Thyroid gland (tissue), 4 donors: Measurements from ENCODE around the gene OR2B2. TPM values are rescaled to one million over a fixed set of nuclear protein-coding genes. Genes with fewer than 3 reads are reported as not detected.

Source experiments
- DNase-seq, 2 donors: peaks; one replicate each; pipeline ENCODE4 v3.0.0-alpha.2; 2019
- H3K27ac ChIP-seq, 3 donors: fragments of 200-600 bp; sonication (generic); 1 replicate in 2 of 3; 2 replicates in 1 of 3; pipeline ENCODE4 v1.5.1; 2016 to 2019; ENCODE audit warnings: mild to moderate bottlenecking in 1 of 3, moderate library complexity in 1 of 3
- H3K27me3 ChIP-seq: fragments of 200-600 bp; sonication (generic); one replicate; pipeline ENCODE4 v1.5.1; 2019
- H3K36me3 ChIP-seq, 2 donors: fragments of 200-600 bp; sonication (generic); one replicate each; pipeline ENCODE4 v1.5.1; 2016 to 2019
- H3K4me1 ChIP-seq, 2 donors: fragments of 200-600 bp; sonication (generic); one replicate each; pipeline ENCODE4 v1.5.1; 2017 to 2019
- H3K4me3 ChIP-seq, 3 donors: fragments of 200-600 bp; sonication (generic); replicated peaks in 1 of 3; 1 replicate in 2 of 3; 2 replicates in 1 of 3; pipeline ENCODE4 v1.5.1; 2016; ENCODE audit warnings: mild to moderate bottlenecking in 1 of 3
- H3K9me3 ChIP-seq: fragments of 200-600 bp; sonication (generic); one replicate; pipeline ENCODE4 v1.5.1; 2017
- POLR2A ChIP-seq, 2 donors: fragments of 450-650 bp; IDR thresholded peaks; one replicate each; pipeline ENCODE4 v1.6.1; 2017; ENCODE audit warnings: antibody characterized with exemption in 2 of 2, mild to moderate bottlenecking in 2 of 2, moderate library complexity in 1 of 2
- WGBS, 2 donors: methylation state at CpG; one replicate each; pipeline ENCODE4 v1.1.5; 2017; 5-methylcytosine and 5-hydroxymethylcytosine counted together
- intact Hi-C: fragments of 100-400 bp; cut with DNase I; formaldehyde crosslinking; loops from one replicate; pipeline ENCODE4 v1.15.1; 2023
- total RNA-seq, 4 donors: library from RNA; depleted of rRNA; stranded (reverse); fragments of >200 nt; gene quantifications; one replicate each; pipeline ENCODE4 v1.2.3, GENCODE V29; 2016
- TF ChIP-seq, protein P1 (sequence below), 6 experiments: fragments of 200-600 bp in 3 of 6; fragments of 450-650 bp in 3 of 6; sonication (generic) in 3 of 6; IDR thresholded peaks; one replicate each; pipeline ENCODE4 v1.5.1; 2016 to 2019; ENCODE audit warnings: antibody characterized with exemption in 6 of 6, mild to moderate bottlenecking in 2 of 6, inconsistent platforms in 1 of 6, moderate library complexity in 1 of 6

The OR2B2 gene
- total RNA-seq, 4 donors from 2014 or later, result not detected

DNA sequence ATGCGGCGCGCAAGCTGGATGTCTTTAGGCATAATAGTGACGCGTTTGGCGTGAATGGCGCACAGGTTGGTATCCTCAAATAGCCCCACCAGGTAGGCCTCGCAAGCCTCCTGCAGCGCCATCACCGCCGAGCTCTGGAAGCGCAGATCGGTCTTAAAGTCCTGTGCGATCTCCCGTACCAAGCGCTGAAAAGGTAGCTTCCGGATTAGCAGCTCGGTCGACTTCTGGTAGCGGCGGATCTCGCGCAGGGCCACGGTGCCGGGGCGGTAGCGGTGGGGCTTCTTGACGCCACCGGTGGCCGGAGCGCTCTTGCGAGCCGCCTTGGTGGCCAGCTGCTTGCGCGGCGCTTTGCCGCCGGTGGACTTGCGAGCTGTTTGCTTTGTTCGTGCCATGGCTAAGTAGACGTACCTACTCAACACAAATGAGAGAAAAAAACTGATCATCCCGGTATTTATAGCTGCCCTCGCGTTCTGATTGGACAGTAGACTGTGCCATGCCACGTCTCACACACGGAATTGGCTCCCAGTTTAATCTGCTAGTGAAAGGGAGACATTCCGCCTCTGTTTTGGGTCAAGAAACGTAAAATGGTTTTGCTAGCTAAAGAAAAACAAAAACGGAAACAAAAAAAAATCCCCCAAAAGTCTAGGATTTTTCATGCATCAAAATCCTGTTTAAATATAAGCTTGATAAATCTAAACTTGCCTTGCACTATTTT is 40.1 kb downstream of the OR2B2 start:
- Histone ChIP-seq H3K27me3 (peaks cover 7% of the 10 kb centered on the region), H3K27ac (peak overlapping the region; percentile 35 to 58 (median 39))
- TF ChIP-seq, protein P1, sequence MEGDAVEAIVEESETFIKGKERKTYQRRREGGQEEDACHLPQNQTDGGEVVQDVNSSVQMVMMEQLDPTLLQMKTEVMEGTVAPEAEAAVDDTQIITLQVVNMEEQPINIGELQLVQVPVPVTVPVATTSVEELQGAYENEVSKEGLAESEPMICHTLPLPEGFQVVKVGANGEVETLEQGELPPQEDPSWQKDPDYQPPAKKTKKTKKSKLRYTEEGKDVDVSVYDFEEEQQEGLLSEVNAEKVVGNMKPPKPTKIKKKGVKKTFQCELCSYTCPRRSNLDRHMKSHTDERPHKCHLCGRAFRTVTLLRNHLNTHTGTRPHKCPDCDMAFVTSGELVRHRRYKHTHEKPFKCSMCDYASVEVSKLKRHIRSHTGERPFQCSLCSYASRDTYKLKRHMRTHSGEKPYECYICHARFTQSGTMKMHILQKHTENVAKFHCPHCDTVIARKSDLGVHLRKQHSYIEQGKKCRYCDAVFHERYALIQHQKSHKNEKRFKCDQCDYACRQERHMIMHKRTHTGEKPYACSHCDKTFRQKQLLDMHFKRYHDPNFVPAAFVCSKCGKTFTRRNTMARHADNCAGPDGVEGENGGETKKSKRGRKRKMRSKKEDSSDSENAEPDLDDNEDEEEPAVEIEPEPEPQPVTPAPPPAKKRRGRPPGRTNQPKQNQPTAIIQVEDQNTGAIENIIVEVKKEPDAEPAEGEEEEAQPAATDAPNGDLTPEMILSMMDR (IDR thresholded peaks at IDR 0.05), result peak in 2 of 6 experiments; percentile 16 to 18
- peak; percentile 29 to 94 for TF ChIP-seq POLR2A (IDR thresholded peaks at IDR 0.05)

DNA sequence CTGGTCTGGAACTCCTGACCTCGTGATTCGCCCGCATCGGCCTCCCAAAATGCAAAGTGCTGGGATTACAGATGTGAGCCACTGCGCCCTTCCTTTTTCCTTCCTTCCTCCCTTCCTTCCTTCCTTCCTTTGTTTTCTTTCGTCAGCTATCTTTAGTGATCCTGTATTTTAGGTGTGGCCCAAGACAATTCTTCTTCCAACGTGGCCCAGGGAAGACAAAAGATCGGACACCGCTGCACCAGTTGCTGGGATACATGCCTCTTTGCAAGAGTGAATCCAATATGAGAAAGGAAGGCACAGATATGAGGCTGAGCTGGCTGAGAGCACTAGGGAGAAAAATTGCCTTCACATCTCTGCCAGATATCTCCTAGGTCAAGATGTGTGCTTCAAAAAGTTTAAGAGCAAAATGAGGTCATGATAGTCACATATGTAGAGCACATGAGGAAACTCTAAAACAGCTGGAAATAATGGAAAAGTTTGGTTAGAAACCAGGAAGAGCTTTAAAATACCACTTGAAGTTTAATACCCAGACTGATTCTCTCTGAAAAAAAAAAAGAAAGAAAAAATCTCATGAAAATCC is 41.8 kb downstream of the OR2B2 start:
- Histone ChIP-seq H3K27ac (no peak overlapping the region), H3K9me3 (no peaks in the 10 kb centered on the region), H3K4me3 (no peak overlapping the region), H3K36me3 (no peaks in the 10 kb centered on the region), H3K27me3 (peaks cover 11% of the 10 kb centered on the region), H3K4me1 (peaks cover 15 to 24% of the 10 kb centered on the region in 2 donors)
- TF ChIP-seq, protein P1 (IDR thresholded peaks at IDR 0.05), result no peak
- TF ChIP-seq POLR2A (IDR thresholded peaks at IDR 0.05), result no peak
- DNase-seq, result no peak
- intact Hi-C loops, result no loop called here
- 85 to 86% methylated on average over 9 of the region's 9 CpGs for WGBS, 2 donors

More for the DNA sequence above, 40.1 kb downstream of the OR2B2 start:
- Histone ChIP-seq H3K4me3 (peak overlapping the region; percentile 14 to 47 (median 35)), H3K36me3 (no peaks in the 10 kb centered on the region), H3K4me1 (peaks cover 7 to 8% of the 10 kb centered on the region in 2 donors), H3K9me3 (no peaks in the 10 kb centered on the region)
- WGBS, 2 donors, result 2 to 4% methylated on average over 16 to 42 of the region's 49 CpGs
- DNase-seq, result peak; percentile 77 to 79
- intact Hi-C loops, result no loop called here

DNA sequence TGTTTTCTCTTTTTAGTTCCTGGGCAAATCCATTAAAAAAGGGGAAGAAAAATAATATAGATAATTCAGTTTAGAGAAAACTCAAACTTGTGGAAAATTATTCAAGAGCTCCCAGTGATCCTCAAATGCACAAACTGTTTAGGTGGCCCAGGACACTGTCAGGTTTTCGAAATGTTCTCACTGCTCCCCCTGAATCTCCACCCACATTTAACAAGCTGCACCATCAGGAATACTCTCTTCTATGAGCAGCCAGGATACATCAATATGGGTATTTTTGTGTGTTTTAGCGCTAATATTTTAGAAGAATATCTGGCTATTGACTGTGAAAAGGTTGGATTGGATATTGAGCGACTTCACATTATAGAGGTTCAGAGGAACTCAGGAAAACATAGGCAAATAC is 43.9 kb downstream of the OR2B2 start:
- TF ChIP-seq POLR2A (IDR thresholded peaks at IDR 0.05), result no peak
- TF ChIP-seq, protein P1 (IDR thresholded peaks at IDR 0.05), result no peak
- WGBS, 2 donors, result 84 to 95% methylated on average over 3 of the region's 3 CpGs

DNA sequence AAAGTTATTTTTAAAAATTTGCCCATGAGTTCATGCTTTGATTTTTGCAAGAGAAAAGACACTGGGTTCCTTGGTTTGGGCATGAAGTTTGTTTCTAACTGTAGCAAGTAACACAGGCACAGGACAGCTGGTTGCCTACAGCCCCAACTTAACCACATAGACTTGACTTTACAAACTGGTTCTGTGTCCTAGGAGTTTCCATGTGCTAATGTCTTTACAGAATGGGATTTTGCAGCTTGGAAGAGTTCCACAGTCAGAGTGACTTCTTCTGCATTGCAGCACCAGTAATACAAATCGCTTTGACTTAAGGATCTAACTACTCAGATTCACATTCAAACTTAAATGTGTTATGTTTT is 44.3 kb downstream of the OR2B2 start:
- intact Hi-C loops, result no loop called here
- Histone ChIP-seq H3K4me1 (peaks cover 15 to 24% of the 10 kb centered on the region in 2 donors), H3K4me3 (no peak overlapping the region), H3K9me3 (no peaks in the 10 kb centered on the region), H3K27me3 (peaks cover 11% of the 10 kb centered on the region), H3K27ac (no peak overlapping the region), H3K36me3 (no peaks in the 10 kb centered on the region)
- no peak for DNase-seq
- WGBS, 2 donors, result 85 to 92% methylated on average over 1 of the region's 1 CpG
- TF ChIP-seq POLR2A (IDR thresholded peaks at IDR 0.05), result no peak
- TF ChIP-seq, protein P1 (IDR thresholded peaks at IDR 0.05), result no peak

More for the DNA sequence above, 43.9 kb downstream of the OR2B2 start:
- Histone ChIP-seq H3K27ac (no peak overlapping the region), H3K4me3 (no peak overlapping the region), H3K36me3 (no peaks in the 10 kb centered on the region), H3K9me3 (no peaks in the 10 kb centered on the region), H3K4me1 (peaks cover 15 to 26% of the 10 kb centered on the region in 2 donors), H3K27me3 (peaks cover 11% of the 10 kb centered on the region)
- intact Hi-C loops, result no loop called here
- DNase-seq, result no peak
